CD1c-positive myeloid dendritic cell (primary cell): ENCODE measurements around the gene LPGAT1.
A peak's percentile ranks its signal among the peaks of the same experiment; 100 is the strongest.
"Not testable (repeated sequence)": the region's sequence is repeated elsewhere in the genome, so short reads cannot be mapped to it uniquely, and the experiment has no call there.

Source experiments
- DNase-seq: peaks from one replicate; pipeline ENCODE4 v3.0.0-alpha.2; 2016; ENCODE audit errors: extremely low spot score

The LPGAT1 gene

GRCh38 chr1:211704543-211704942, 126.0 kb downstream of the LPGAT1 start:
- no peak for DNase-seq

- no peak for DNase-seq
Observed at GRCh38 chr1:211703812-211704537, 126.6 kb downstream of the LPGAT1 start.

GRCh38 chr1:211701733-211702132, 128.8 kb downstream of the LPGAT1 start:
- no peak for DNase-seq

- DNase-seq: no peak
Observed at GRCh38 chr1:211699059-211699458, 131.5 kb downstream of the LPGAT1 start.

GRCh38 chr1:211698161-211699026, 132.2 kb downstream of the LPGAT1 start:
- DNase-seq: peak; percentile 81

- DNase-seq: peak; percentile 1
Observed at GRCh38 chr1:211697356-211697755, 133.2 kb downstream of the LPGAT1 start.

GRCh38 chr1:211695135-211695816, 135.3 kb downstream of the LPGAT1 start:
- peak; percentile 81 for DNase-seq

- DNase-seq: not testable (repeated sequence)
Observed at GRCh38 chr1:211693911-211694310, 136.7 kb downstream of the LPGAT1 start.
